Epithelial cell of esophagus (primary cell): ENCODE data around the gene LHFPL2.

Experiments used
- DNase-seq: peaks from one replicate; pipeline ENCODE4 v3.0.0; 2010; ENCODE audit warnings: low read depth
- H3K4me3 ChIP-seq: 2 replicates; pipeline ENCODE4 v1.5.1; 2011; ENCODE audit warnings: mild to moderate bottlenecking, low read length, control low read depth
- TF ChIP-seq, protein P1 (sequence below): IDR thresholded peaks from 2 replicates; pipeline ENCODE4 v1.5.1; 2011; ENCODE audit warnings: low read depth, mild to moderate bottlenecking, low read length, control low read depth, inconsistent platforms; ENCODE audit not compliant: insufficient read depth; ENCODE audit errors: missing control alignments

The LHFPL2 gene

DNA sequence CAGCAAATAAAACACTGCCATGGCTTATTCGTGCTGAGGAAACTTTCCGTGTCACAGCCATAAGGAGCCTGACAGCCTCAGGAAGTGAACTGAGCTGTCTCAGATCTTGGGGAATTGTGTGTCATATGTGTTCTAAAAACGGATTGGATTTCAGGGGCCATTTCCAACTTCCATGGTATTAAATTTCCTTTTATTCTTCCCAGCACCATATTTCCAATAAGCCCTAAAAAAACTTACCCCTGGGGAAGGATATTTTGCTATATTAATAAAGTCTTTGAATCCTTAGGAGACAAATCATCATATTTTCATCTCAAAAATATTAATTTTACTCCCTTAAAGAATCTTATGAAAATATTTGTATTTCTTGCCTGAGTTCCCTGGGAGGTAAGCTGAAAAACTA, 93.9 kb downstream of the LHFPL2 start:
- TF ChIP-seq, protein P1, sequence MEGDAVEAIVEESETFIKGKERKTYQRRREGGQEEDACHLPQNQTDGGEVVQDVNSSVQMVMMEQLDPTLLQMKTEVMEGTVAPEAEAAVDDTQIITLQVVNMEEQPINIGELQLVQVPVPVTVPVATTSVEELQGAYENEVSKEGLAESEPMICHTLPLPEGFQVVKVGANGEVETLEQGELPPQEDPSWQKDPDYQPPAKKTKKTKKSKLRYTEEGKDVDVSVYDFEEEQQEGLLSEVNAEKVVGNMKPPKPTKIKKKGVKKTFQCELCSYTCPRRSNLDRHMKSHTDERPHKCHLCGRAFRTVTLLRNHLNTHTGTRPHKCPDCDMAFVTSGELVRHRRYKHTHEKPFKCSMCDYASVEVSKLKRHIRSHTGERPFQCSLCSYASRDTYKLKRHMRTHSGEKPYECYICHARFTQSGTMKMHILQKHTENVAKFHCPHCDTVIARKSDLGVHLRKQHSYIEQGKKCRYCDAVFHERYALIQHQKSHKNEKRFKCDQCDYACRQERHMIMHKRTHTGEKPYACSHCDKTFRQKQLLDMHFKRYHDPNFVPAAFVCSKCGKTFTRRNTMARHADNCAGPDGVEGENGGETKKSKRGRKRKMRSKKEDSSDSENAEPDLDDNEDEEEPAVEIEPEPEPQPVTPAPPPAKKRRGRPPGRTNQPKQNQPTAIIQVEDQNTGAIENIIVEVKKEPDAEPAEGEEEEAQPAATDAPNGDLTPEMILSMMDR = no peak
- DNase-seq = no peak
- no peak overlapping the region for H3K4me3 ChIP-seq

DNA sequence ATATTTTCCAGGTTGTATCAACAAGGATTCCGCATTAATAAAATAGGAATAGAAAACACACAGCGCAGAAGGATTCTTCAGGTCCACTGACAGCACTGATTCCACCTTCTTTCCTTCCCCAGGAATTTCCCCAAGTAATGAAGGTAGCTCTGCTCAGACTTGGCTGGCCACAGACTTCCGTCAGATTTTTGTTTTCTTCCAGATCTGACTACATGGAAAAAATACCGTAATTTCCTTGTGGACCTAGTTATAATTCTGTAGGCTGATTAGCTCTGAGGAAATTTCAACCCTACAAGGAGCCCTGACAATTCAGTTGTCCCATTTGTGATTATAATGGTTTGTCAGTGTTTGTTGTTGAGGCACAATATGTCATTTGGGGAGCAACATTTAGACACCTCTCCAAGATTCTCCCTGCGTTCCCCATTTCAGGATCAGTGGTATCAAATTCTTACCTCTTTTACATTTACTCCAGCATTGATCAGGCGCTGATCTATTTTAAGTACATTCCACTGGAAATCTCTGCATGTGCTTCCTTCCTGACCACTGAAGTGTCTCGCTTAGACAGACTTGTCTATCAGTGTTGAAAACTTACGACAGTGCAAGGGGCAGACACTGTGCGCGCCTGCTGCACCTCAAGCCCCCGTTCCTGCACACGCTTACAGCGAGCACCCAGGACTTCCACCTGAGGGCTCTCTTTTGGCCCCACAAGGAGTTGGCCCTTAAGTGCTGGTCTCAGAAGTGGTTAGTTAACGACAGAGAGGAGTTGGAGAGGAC, 94.8 kb downstream of the LHFPL2 start:
- H3K4me3 ChIP-seq = no peak overlapping the region
- TF ChIP-seq, protein P1 = no peak
- DNase-seq = no peak

DNA sequence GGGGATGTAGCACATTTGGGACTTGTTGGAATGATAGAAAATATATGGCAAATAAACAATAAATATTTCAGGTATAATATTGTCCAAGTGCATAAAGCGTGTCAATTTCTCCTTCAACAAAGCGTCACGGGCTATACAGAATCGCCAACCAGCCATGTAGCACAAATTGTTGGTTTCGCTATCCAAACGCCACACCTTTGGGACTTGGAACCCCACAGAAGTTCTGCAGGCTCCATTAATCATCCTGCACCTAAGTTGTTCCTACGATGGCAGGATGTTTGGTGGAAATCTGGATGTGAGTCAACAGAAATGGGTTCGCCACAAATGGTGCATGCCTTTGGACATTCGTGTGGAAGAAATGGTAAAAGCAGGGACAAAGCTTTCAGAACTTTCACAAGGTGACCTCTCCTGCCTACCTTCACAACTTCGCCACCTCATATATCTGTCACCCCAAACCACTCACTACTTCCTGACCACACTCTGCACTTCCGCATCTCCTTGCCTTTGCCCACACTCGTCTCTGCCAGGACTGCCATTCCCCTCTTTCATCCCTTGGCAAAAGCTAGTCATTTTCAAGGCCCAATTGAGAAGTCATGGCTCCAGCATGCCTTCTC, 95.7 kb downstream of the LHFPL2 start:
- TF ChIP-seq, protein P1 = no peak
- DNase-seq = peak; percentile 63
- H3K4me3 ChIP-seq = no peak overlapping the region

DNA sequence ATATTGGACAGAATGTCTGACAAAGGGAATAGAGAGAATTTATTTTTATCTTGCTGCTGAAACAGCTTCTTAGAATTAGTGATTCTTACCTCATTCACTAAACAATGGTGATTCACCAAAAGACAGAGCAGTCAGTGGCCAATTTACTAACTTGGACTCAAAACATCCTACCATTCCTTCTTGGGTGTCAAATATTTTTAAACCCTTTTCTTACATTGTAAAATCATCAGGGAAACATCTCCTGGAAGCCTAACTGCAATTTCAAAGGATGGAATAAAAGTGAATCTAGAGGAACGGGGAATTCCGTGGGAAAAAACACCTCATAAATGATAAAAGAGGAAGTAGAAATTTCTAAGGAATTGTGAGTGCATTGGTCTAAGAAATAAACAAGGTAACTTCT, 97.7 kb downstream of the LHFPL2 start:
- H3K4me3 ChIP-seq = no peak overlapping the region
- DNase-seq = no peak
- TF ChIP-seq, protein P1 = no peak

DNA sequence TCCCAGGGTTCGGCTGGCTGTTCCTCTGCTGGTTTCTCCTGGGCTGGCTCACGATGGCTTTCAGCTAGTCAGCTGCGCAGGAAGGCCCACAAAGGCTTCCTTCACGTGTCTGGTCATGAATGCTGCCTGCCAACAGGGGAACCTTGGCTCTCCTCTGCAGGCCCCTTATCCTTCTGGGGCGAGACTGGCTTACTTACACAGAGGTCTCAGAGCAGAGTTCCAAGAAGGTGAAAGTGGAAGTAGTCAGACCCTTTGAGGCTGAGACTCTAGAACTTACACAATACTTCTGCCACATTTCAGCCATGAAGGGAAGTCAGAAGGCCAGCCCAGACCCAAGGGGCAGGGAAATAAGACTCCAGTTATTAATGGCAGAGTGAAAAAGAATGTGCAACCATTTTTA, 99.5 kb downstream of the LHFPL2 start:
- TF ChIP-seq, protein P1 = no peak
- DNase-seq = no peak
- no peak overlapping the region for H3K4me3 ChIP-seq

DNA sequence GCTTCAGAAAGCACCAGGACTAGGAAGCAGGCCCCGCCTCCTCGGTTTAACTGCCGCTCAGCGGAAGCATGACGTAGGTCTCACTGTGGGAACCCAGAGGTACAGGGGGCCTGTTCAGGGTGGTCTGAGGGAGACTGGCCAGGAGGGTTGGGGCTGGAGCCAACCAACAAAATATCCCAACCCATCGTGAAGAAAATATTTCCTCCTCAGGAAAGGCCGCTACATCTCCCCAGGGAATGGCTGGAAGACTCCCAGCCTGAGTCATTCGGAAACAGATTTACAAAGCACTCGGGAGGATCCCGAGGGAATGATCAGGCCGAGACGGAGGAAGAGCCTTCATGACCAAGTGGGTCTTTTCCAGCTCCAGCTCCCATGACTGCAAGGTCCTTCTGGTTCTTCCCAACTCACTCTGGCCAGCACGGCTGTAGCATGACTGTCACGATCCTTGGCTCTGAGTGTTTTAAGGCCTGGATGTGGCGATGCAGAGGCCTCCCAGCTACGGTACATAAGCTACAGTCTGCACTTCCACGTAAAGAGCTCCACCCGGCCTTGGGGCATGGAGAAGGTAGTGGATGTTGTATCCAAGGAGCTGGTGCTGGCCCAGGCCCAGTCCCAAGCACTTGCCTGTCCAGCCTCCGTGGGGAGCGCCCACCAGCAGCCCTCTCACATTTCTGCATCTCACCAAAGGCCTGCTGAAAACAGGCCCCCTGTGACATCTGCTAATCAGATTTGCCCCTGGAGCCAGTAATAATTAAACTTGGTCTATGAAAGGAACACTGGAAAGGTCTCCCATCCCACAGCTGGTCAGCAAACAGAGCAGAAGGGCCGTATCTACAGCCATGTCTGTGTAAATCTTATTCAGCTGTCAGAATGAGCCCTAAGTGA, 100.6 kb downstream of the LHFPL2 start:
- TF ChIP-seq, protein P1 = no peak
- H3K4me3 ChIP-seq = no peak overlapping the region
- DNase-seq = no peak
